Urothelium cell line (cell line): ENCODE results near the gene FADS1.

Experiments
- DNase-seq: peaks from one replicate; pipeline ENCODE4 v3.0.0; 2011; ENCODE audit warnings: low spot score, mixed read lengths
- FAIRE-seq: peaks from 2 replicates; lab custom pipeline; 2011; peaks lifted over from hg19 to GRCh38; lab: Jason Lieb, UNC

FADS1 gene

DNA sequence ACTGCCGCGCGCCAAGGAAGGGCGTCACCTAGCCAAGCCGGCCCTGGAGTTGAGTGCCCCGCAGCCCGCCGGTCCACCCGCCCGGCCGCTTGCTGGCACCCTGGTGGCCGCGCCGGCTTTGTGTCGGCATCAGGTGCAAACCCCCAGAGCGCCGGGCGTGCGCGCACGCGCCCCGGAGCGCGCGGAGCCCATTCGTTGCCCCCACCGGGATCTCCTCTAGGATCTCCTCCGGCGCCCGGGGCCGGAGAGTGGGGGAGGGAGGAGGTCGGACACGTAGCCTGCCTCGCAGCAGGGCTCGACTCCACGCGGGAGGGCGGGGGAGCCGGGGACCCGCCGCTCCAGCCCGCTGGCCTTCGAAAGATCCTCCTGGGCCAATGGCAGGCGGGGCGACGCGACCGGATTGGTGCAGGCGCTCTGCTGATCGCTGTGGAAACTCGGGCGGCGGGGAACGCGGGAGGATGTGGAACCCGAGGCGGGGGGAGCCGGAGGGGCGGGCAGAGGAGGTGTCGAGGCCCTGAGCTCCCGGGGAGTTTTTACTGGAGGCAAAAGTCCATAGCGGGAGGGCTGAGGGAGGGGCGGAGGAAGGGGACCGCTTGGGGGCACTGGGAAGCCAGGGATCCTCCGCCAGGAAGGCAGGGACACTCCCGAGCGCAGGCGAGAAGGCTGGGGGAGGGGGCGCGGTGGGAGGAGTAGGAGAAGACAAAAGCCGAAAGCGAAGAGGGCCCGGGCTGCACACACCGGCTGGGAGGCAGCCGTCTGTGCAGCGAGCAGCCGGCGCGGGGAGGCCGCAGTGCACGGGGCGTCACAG is 11.0 kb upstream of the FADS1 start, which contains the start of gene FADS2:
FADS2 (plus strand) TSS at position 730 of the 808 bp plus-strand sequence. CDS start 91 bp downstream, outside the sequence.
- FAIRE-seq, result peak; percentile 61
- peak; percentile 94 for DNase-seq

DNA sequence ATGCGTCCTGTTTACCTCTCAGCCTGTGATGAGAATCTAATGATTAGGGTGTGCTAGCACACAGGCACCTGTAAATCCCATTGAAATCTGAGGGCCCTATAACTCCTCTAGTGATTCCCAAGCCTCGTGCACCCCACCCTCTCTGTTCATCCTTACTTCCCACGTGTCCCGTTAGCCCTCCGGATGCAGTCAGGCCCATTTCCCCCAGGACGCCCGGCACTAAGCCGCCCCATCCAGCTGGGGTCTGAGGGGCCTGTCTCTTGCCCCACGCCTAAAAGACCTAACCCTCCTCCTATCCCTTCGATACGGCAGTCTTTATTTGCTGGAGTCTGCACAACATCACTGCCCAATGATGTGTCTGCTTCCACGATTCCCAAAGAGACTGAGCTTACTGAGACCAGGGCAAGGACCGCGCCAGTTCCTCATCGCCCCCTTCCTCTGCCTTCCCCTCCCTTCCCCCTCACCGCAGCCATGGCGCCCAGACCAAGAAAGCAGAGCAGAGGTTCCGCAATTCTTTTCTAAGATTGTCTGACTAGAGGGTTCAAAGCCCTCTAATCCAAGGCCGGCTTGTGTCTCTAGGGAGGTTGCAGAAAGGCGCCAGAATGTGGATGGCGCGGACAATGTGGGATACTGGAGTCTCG is 10.2 kb upstream of the FADS1 start:
- DNase-seq, result no peak
- FAIRE-seq, result no peak

DNA sequence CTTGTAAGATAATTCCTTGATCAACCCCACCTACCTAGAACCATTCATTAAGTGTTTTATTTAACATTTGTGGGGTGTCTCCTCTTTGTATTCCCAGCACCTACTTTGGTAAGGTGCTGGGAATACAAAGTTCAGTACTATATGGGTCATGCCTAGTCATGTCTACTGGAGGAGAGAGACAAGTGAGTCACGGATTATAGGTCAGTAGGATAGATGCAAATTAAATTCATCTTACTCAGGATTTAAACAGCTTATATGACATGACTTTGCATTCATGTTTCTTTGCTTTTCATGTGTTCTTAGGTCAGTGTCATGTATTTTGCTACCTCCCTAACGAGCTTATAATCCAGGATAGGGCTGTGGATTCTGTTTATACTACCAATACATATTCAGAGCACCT is 3.4 kb upstream of the FADS1 start:
- no peak for DNase-seq
- no peak for FAIRE-seq

DNA sequence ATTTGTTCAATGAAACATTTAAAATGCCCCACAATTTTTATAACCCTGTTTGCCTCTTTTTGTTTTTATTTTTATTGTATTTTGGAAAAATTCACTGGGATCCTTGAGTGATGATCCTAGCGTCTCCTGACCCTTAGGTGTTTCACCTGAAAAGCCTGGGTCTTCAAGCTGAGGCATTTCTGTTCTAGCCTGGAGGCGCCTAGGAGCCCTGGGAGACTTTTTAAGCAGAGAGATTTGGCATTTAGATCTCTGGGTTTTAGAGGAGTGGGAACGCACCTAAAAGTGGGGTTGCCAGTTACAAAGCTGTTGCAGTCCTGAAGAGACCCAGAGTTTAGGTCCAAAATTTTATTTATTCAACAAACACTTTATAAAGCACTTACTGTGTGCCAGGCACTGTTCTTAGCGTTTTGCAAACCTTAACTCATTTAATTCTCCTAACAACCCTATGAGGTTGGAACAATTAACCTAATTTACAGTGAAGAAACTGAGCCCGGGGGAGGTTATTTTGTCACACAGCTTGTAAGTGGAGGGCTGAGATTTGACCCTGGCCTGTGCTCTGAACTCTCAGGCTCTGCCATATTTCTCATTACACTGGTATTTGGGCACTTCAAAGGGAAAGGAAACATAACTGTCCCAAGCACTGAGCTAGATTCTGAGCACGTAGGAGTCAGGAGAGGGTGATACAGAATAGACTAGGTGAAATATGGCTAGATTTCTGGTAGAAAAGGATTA is 834 bp upstream of the FADS1 start:
- FAIRE-seq (no peak), DNase-seq (no peak)

DNA sequence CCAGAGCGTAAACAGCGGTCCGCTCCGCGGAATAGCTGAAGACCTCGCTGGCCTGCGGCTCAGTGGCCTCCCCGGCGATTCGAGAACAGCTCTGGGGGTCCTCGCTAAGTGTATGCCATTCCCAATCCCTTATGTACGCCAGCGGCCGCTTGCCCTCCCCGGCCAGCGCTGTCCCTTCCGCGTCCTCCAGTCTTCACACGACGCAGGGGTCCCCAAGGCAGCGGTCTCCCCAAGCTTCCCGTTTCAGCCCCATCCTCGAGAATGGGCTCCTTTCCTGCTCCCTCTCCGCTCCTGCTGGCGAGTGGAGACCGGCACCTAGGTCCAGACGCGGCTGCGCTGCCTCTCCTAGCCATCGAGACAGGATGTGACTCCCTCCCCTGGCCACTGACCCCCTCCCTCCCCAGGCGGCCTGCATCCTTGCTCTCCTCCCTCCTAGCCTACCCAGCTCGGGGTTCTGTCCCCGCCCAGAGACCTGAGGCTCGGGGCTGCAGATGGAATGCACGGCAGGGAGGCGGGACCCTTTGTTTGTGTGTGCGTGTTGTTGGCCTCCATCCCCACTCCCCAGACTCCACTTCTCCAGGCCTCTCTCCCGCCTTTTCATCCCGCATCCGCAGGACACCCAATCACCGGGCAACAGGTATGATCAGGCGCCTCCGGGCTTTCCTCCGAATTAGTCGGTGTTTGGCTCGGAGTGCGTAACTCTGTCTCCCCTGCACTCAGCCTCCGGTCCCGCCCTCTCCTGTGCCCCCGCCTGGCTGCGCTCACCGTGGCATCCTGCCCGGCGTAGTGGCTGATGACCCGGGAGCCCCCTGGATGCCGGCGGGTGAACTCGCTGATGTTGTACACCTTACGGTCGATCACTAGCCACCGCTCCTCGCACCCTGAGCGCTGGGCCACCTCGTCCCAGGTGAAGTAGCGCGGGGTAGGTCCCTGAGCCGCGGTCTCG is 740 bp downstream of the FADS1 start:
- no peak for FAIRE-seq
- DNase-seq, result peak; percentile 71

DNA sequence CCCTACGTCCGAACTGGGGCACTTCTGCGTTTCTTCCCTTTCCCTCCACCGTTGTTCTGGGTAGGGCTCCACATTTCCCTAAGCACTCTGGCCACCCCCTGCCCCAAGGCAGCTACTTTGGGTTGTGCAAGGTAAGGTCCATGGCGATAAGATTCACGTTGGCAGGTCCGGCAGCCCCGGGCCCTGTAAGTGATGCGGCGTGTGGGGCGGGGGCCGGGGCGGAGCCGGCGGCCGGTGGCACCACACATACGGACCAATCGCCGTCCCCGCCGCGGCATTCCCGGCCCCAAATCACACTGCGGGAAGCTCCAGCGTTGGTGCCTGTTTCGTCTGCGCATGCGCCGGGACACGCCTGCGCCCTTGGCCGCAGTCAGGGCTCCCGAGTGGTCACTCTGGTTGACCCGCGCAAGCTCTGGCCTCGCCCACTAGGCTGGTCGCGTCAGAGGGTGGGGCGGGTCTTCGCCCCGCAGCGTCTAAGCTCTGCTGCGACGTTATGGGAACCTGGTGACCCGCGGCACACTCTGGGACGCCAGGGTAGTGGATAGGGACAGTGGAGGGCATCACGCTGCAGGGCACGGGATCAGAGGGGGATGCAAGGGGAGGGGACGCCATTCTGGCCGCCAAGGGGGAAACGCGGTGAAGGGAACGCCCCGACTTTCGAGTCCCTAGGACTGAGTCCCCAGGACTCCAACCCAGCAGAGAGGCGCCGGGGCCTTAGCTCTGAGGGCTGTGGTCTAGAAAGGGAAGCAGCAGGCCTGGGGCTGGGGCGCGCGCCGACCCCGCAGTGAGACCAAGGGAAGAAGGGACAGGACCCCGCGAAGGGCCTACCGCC is 1.6 kb downstream of the FADS1 start:
- no peak for FAIRE-seq
- peak; percentile 92 for DNase-seq

DNA sequence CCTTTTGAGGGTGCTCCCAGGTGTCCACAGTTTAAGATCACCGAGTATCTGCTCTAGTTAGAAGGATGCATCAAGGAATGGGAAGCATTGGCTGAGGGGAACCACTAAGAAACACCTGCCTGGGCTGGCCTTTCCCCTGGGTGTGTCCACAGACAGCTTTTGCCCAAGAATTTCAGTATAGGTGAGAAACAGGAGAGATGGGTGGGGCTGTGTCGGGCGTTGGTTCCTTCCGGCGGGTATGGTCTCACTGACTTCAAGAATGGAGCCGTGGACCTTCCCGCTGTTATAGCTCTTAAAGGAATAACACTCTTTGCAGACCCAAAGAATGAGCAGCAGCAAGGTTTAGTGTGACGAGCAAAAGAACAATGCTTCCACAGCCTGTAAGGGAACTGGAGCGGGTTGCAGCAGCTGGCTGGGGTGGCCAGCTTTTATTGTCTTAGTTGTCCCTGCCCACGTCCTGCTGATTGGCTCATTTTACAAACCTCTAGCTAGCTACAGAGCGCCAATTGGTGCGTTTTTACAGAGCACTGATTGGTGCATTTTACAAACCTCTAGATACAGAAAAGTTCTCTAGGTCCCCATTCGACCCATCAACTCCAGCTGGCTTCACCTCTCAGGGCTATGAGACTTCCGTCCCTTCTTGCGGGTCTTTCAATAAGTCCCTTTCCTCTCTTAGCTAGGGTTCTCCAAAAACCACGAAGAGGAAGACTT is 2.4 kb downstream of the FADS1 start:
- FAIRE-seq (no peak), DNase-seq (no peak)

DNA sequence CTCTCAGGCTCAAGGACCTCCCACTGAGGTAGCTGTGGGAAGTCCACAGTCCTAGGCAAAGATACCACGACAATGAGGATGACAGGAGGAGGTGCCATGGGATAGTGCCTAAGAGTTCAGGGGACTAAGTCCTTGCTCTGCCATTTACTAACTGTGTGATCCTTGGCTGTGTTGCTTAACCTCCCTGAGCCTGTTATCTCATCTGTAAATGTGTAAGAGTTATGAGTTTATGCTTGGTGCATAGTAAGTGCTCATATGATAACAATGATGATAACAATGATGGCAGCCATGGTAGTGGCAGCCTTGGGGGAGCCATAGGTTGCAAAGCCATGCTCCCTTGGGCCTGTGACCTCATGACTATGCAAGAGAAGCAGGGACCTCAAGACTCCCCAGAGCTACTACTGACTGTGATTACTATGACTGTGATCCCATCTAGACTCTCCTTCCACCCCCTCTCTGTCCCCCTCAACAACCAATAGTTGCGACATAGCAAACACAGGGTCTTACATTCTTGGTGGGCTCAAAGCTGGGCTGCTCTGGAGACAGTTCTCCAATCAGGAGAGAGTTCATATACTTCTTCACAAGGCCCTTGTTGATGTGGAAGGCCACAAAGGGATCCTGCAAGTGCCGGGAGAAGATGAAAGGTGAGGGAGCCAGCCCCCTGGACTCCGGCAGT is 3.9 kb downstream of the FADS1 start:
- FAIRE-seq (no peak), DNase-seq (no peak)

DNA sequence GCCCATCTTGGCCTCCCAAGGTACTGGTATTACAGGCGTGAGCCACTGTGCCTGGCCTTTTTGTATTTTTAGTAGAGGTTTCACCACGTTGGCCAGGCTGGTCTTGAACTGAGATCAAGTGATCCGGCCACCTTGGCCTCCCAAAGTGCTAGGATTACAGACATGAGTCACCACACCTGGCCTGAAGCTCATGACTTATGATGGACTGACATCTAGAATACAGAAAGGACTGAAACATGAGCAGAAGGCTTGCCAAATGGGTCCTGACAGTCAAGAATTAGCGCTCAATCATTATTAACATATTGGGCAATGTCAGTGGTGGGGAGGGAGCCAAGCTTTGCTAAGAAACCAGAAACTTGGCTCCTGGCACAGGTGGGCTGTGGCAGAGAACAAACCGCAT is 5.0 kb downstream of the FADS1 start:
- FAIRE-seq (no peak), DNase-seq (no peak)

DNA sequence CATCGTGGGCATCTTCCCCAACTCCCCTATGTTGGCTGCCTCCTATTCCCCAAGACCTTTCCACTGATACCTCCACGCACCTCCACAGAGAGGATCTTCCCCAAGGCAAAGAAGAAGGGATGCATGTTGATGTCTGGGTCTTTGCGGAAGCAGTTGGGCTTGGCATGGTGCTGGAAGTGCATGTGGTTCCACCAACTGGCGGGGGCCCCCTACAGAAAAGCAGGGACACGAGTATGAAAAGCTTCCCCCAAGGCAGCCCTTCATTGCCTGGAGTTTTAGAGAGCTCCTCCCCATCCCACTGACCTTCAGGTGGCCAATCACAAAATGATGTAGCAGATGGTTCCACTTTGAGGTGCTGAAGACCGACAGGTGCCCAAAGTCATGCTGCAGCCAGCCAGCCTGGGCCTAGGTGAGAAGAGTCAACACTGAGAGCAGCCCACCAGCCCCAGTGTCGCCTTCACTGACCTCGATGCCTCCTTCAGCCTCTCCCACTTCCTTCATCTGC is 6.1 kb downstream of the FADS1 start:
- DNase-seq (no peak), FAIRE-seq (no peak)

DNA sequence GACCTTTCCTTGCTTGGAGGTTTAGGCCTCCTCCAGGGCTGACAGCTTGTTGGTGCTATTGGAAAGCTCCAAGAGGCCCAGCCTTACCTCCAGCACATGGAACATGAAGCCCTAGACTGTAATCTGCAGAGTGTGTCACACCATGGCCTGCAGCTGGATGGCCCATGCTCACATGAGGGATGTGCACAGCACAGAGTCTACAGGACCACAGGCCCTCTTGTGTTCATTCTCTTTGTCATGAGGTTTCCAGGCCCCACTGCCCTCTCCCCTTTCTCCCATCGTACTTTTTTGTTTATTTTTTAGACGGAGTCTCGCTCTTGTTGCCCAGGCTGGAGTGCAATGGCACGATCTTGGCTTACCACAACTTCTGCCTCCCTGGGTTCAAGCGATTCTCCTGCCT is 10.0 kb downstream of the FADS1 start:
- FAIRE-seq, result no peak
- no peak for DNase-seq

DNA sequence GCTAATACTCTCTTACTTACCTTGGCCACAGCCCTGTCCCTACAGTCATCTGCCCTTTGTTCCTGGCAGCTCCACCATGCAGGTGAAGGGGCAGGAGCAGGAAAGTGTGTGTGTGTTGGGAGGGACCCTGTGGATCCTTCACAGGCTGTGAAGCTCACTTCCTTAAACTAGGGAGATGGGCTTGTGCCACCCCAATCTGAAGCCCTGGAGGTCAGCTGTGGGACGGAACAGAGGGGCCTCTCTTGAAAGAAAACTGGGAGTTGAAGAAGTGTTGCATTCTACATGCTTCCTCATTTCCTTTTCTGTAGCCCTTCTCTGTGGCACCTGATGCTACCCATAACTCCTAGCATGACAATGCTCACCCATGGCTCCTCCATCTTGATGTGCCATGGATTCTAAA is 11.7 kb downstream of the FADS1 start:
- FAIRE-seq, result no peak

DNA sequence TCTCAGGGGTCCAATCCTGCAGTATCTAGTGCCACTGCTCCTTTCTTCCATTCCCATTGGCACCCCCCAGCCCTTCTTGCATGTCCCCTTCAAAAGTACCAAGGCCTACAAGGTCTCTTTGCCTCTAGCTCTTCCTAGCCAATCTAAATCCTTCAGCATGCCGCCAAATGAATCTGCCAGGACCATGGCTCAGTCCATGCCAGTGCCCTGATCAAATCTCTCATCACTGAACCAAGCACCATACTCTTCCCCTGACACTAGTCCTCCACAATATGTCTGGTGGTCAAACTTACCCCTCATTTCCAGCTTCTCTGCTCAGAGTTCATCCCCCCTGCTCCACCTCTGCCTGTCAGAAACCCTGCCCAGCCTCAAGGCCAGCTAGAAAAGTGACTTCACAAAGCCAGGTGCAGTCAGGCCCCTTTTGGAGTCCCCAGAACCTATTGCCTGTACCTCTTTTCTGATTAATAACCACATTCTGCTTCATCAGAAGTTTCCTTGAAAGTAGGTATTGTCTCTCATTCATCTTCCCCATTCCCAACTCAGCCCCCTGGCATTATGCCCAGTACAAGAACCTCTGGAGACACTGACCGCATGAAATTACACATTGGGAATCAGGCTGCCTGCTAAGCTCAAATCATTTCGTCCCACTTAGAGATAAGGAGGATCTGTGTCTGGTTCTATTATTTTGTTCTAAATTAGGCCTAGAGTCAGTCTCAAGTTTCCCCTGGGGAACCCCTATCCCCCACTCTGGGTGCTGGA is 12.7 kb downstream of the FADS1 start:
- no peak for DNase-seq
- FAIRE-seq, result no peak

More for the DNA sequence above, 11.7 kb downstream of the FADS1 start:
- DNase-seq, result no peak

DNA sequence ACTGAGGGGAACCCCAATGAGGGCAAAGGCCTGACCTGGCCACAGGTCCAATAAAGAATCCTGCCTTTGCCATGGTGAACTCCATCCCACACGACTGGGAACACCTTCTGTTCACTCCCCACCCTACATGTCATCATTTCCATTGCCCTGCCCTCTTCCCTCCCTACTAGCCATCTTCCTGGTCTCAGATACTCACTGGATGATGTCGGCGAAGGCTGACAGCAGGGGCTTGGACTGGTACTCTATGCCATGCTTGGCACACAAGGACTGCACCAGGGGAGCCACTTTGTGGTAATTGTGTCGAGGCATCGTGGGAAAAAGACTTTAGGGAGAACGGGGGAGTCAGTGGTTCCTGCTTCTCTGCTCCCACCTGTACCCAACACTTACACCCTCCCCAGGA is 14.2 kb downstream of the FADS1 start:
- DNase-seq (no peak), FAIRE-seq (no peak)

DNA sequence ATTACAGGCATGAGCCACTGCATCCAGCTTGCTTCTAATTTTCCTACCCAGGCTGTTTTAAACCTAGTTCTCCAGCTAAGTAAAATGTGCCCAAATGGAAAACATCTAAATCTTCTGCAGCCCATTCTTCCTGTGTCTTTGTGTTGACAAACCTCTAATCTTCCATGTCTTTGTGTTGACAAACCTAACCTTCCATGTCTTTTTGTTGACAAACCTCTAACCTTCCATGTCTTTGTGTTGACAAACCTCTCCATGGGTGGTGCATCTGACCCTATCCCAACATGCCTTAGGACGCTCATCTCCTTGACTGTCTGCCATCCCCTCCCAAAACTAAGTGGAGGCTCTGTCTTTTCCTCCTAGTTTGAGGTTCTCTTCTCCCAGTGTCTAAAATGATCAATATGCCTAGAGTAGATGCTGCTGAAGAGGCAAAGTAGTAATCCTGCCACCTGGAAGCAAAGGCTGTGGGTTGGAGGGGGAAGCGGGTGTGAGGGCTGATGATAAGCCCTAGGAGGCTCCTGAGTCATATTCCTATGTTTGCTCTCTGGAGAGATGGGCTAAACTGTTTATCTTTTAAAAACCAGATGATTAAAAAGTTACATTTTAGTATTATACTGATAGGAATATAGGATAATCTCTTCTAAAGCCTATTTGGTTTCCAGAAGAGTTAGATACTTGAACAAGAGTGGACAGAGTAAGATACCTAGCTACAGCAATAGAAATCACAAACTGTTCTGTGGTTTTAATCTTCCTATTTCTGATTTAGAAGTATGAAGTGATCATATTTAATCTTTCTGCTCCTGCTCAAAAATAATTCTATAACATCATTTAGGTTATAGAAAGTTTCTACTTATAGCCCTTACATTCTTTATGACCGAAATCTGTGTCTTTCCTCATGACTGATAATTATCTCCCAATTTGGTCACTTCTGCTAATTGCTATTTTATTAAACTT is 16.2 kb downstream of the FADS1 start:
- no peak for DNase-seq
- no peak for FAIRE-seq

DNA sequence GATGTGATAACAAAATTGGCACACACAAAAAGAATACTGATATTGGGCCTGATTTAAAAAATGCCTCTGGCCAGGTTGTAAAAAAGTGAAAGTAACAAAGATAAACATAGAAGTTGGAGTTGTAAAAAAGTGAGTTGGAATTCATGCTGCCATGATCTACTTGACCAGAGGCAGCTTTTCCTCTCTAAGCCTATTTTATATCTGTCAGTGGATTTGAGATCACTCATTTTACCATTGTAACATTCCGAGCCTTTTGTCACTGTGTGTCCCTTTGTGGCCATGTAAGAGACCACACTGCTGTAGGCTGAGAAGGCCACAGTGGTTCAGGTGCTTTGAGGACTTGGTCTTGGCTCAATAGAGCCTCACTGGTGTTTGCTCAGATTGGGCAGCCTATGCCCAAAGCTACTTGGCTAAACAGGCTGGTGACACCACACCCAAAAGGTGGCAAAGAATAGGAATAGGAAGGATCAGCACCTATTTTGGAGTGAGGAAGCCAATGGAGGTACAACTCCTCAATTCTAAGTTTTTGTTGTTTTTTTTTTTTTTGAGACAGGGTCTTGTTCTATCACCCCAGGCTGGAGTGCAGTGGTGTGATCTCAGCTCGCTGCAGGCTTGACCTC is 17.0 kb downstream of the FADS1 start:
- FAIRE-seq, result no peak
- DNase-seq, result no peak
